Measurements from ENCODE around the gene TENM4.
A peak's percentile ranks its signal among the peaks of the same experiment; 100 is the strongest.
"Not testable (repeated sequence)": the region's sequence is repeated elsewhere in the genome, so short reads cannot be mapped to it uniquely, and the experiment has no call there.

TENM4 gene

DNA sequence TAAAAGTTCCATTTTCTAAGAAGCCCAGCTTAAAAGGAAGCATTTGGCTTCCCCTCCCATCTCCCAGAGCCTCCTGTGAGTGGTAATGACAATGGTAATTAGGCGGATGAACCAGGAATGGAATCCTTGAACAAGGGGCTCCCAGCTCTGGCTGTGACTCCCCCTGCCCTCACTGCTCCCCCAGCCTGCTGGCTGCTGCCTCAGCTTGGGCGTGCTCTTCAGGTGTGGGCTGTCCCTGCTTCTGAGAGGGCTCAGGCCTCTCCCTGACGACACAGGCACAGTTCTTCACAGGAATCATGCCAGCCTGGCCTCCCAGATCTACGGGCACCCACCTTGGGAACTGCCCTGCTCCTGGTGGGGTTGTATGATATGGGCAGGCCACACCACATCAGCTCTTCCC, 784.5 kb downstream of the TENM4 start:
- no peak for DNase-seq (ENCODE audit: low read depth)

DNA sequence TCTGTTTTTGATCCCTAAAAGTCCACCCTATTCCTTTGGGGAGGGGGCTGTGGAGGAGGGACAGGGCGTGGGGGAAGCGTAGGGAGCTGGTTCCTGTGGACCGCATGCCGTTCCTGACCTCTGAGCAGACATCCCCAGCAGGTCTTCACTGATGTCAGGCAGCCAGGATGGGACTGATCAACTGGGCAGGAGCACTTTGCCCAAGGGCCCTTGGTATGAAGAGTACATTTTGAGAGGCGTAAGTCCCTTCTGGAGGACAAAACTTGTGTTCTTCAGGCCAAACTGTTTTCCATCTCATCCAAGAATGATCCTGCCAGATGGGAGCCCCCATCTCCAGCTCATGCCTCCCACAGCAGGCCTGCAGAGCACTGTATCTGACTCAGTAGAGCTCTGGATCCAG, 785.3 kb downstream of the TENM4 start:
- no peak for DNase-seq (ENCODE audit: low read depth)

- DNase-seq (ENCODE audit: low read depth), result no peak
Observed at GRCh38 chr11:78654866-78655265, 786.0 kb downstream of the TENM4 start.

DNA sequence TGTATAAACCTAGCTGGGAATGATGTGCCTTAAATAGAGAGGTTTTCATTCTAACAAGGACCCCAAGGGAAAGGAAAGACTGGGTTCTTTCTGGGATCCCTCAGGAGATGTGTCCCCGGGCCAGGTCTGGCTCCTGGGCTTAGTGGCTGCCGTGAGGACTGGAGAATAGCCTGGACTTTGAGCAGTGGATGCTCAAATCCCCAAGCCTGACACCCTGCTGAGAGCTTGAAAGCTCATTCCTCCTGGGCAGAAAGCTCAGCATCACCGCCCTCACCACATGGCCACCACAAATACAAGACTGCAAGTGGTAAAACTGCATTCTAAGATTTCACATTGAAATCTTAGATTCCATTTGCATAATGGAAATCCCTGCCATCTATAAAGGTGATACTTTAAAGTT, 786.8 kb downstream of the TENM4 start:
- no peak for DNase-seq (ENCODE audit: low read depth)

DNA sequence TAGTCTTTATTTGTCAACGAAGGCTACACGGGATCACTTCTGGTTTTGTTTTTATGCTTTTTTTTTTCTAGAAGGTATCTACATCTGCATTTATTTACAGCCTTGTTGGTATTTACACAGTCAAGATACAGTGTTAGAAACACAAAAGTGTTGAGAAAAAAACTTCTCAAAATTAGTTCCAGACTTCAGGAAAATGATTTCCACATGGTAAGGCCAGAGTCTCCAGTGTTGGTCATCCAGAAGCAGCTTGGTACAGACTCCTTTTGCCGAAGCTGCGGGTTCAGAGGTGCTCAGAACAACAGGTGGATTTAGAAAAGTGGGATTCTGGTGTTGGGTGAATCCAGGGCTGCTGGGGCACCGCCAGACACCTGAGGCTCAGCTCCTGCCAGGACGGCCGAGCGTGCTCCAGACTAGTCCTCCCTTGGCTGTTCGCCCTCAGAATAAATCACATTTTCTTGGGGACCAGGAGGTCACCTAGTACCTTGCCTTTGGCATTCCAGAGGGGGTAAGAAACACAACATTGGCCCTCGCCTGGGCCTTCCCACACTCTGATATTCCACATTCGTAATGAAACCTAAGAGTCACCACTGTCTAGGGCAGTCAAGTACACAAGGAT, 787.4 kb downstream of the TENM4 start:
- DNase-seq (ENCODE audit: low read depth), result no peak

DNA sequence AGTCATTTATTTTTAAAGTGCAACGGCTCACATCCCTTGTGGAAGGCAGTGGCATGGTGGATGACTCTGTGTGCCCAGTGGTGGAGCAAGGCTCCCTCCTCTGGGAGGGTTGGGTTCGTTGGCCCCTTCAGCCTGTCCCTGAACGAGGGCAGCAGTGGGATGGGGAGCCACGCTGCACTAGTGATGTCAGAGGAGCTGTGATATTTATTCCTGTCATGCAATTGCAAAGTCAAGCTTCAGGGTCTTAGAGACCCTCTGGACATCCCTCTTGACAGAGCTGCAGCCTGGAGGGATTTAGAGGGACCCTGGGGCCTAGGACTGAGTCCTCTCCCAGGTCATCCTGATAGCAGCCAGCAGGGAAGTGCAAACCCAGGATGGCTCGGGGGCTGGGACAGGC, 788.0 kb downstream of the TENM4 start:
- DNase-seq (ENCODE audit: low read depth), result no peak

GRCh38 chr11:78651923-78652842, 788.6 kb downstream of the TENM4 start:
- no peak for DNase-seq (ENCODE audit: low read depth)

GRCh38 chr11:78651136-78651775, 789.6 kb downstream of the TENM4 start:
- DNase-seq (ENCODE audit: low read depth), result no peak

DNA sequence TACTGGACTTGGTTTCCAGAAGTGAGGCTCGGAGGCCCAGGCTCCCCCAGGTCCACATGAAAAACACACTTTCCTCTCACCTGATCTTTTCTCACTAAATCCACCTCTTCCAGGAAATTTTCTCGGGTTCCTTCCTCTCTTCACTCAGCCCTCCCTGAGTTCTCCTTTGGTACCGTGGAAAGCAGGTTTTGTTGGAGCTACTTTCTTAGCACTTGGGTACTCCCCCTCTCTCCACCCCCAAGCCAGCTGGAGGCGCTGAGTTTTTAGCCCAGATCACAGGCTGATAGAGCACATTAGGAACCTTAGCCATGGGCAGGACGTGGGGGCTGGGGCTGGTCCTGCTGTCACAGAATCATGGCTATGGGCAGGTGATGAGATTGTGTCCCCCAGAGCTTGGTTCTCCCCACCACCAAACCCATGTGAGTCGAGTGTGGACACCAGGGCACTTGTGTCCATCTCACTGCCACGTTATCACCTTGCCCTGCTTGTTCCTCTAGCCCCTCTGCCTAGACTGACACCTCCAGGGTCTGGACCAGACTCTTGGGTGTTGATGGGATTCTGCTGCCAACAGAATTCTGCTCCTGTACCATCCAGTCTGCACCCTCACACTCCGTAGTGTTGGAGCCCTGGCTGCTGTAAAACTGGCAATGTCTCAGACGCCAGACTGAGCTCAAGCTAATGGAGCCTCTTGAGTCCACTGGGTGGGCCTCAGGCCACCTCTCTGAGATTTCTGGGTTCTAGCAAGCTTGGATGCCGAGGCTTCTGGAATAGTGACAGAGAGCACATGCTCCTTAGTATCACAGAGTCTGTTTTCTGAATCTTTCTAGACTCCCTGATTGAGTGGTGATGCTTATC, 791.2 kb downstream of the TENM4 start:
- DNase-seq (ENCODE audit: low read depth), result no peak

DNA sequence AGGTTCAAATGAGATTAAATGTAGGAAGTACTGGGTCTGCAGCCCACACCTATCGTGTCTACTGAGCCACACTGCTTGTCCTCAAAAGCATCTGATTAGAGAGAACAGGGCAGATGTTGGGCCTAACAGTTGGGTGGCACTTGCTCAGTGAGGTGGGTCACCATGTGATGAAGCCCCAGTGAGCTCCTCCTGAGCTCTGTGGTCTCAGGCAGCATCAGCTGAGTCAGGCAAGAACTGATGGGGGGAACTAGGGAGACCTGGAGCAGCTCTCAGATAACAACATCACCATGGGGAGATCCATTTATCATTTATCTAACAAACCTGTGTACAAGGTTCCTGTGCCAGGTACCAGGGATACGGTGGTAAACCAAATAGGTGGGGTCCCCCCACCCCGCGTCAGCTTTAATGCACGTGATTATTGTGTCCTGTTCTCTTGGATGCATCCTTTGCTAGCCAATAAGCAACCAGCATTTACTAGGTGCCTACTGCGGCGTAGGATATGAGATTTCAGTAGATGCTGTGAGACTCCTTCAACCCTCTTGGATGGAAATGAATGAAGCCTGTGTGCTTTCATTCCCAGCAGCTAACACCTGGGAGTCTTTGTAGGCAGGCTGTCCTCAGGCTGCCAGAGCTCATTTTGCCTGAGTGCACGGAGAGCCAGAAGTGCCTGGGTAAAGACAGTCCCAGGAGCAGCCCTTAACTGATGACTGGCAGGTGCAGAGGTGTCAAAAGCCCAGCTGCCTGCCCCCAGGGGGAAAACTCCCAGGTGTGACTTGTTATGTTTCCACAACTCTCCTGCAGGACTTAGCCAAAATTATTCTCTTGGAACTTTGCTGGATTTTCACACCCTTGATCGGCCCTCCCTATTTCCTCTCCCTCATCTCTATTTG, 792.6 kb downstream of the TENM4 start:
- DNase-seq (ENCODE audit: low read depth), result no peak

DNA sequence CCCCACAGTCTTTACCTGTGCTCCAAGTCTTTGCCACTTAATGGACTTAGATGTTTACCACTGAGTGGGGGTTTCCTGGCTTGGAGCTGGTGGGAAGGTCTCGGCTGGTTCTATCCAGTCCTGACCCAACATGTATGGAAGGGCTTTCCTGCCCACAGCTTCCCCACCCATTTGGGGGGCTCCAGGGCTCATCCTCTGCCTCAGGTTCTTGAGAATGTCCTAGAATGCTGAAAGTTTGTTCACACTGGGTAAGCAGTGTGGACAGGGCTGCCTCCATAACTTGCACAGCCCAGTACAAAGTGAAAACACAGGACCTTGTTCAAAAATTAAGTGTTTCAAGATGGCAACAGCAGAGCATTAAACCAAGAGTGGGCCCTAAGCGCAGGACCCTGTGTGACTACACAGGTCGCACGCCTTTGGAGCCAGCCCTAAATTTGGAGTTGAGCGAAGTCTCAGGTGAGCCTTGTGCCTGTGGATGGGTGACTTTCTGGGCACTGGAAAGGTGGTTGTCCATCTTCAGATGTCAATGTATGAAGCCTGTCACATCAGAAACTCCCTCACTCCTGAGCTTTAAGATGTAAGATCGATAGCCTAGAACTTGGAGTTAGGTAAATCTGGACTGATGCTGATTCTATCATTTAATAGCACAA, 793.4 kb downstream of the TENM4 start:
- no peak for DNase-seq (ENCODE audit: low read depth)

DNA sequence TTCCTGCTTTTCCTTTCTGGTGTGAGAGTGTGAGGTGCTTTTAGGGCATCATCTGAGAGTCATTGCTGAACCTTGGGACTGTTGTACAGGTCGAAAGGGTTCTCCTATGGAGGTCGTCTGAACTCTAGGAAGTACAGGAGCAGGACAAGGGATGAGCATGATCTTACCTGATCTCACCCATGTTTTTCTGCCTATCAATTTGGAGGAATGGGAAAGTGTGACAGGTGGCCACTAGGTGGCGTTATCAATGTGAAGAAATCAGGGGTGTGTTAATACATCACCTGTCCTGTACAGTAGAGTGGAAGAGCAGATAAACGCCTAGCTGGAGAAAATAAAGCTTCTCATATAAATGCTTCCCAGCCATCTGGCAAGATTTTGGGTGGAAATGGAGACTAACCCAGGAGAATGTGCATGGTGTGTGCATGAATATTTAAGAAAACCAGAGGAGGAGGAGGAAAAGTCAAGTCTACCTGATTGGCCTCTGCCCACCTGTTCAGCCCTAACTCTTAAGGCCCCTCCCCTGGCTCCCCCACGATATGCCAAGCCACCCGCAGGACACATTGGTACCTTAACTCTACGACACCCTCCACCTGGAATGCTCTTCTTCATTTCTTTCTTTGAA, 794.2 kb downstream of the TENM4 start:
- peak; percentile 28 for DNase-seq (ENCODE audit: low read depth)

- DNase-seq (ENCODE audit: low read depth), result peak; percentile 20
Observed at GRCh38 chr11:78645226-78646202, 795.3 kb downstream of the TENM4 start.

DNA sequence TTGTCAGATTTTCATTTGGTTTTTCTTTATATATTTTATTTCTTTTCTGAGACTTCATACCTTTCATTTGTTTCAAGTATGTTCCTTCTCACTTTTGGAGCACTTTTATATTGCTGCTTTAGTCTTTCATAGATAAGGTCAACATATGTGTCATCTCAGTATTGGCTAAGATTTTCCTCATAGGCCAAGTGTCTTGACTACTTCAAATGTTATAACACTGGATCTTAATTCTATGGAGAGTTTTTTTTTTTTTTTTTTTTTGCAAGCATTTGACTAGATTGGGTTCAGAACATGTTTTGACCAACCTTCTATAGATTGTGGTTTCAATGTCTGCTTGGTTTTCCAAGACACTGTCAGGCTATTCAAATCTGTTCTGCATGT, 797.2 kb downstream of the TENM4 start:
- DNase-seq (ENCODE audit: low read depth), result no peak

- DNase-seq (ENCODE audit: low read depth), result no peak
Observed at GRCh38 chr11:78642979-78643675, 797.7 kb downstream of the TENM4 start.

GRCh38 chr11:78641541-78641940, 799.3 kb downstream of the TENM4 start:
- DNase-seq (ENCODE audit: low read depth), result no peak

GRCh38 chr11:78638704-78639380, 802.0 kb downstream of the TENM4 start:
- DNase-seq (ENCODE audit: low read depth), result no peak

DNA sequence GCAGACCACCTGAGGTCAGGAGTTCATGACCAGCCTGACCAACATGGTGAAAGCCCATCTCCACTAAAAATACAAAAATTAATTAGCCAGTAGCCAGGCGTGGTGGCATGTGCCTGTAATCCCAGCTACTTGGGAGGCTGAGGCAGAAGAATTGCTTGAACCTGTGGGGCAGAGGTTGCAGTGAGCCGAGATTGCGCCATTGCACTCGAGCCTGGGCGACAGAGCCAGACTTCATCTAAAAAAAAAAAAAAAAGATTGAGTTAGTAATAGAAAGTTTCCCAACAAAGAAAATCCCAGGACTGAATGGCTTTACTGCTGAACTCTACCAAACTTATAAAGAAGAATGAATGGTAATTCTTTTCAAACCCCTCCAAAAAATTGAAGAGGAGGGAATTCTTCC, 803.3 kb downstream of the TENM4 start:
- DNase-seq (ENCODE audit: low read depth), result not testable (repeated sequence)
